HG03575 (cell line): ENCODE data around the gene SP6.

Source experiments
- ATAC-seq: cut with Tn5 transposase; IDR thresholded peaks from one replicate; pipeline ENCODE4 v1.9.1; 2021; ENCODE audit not compliant: unreplicated experiment, insufficient number of reproducible peaks, low FRiP score; ENCODE audit errors: extremely low read depth

The SP6 gene

GRCh38 chr17:47816947-47817346 lies 34.0 kb downstream of the SP6 start:
- ATAC-seq, result no peak

- no peak for ATAC-seq
Measured at GRCh38 chr17:47816111-47816735, 34.7 kb downstream of the SP6 start.

GRCh38 chr17:47815106-47815918 lies 35.7 kb downstream of the SP6 start:
- ATAC-seq, result no peak

- no peak for ATAC-seq
Measured at GRCh38 chr17:47813512-47814031, 37.4 kb downstream of the SP6 start.

GRCh38 chr17:47813077-47813476 lies 37.9 kb downstream of the SP6 start:
- no peak for ATAC-seq

GRCh38 chr17:47812146-47812920 lies 38.6 kb downstream of the SP6 start:
- no peak for ATAC-seq

- ATAC-seq, result no peak
Measured at GRCh38 chr17:47811709-47812108, 39.3 kb downstream of the SP6 start.

GRCh38 chr17:47810901-47811635 lies 39.9 kb downstream of the SP6 start:
- no peak for ATAC-seq

- ATAC-seq, result no peak
Measured at GRCh38 chr17:47810200-47810821, 40.7 kb downstream of the SP6 start.

- no peak for ATAC-seq
Measured at GRCh38 chr17:47808830-47809480, 42.0 kb downstream of the SP6 start.

GRCh38 chr17:47808036-47808829 lies 42.7 kb downstream of the SP6 start:
- no peak for ATAC-seq

- no peak for ATAC-seq
Measured at GRCh38 chr17:47807421-47807820, 43.5 kb downstream of the SP6 start.

GRCh38 chr17:47806913-47807255 lies 44.1 kb downstream of the SP6 start:
- no peak for ATAC-seq

- ATAC-seq, result no peak
Measured at GRCh38 chr17:47806026-47806912, 44.7 kb downstream of the SP6 start.

- ATAC-seq, result no peak
Measured at GRCh38 chr17:47804461-47804860, 46.5 kb downstream of the SP6 start.

GRCh38 chr17:47803751-47804150 lies 47.2 kb downstream of the SP6 start:
- no peak for ATAC-seq

- ATAC-seq, result no peak
Measured at GRCh38 chr17:47803201-47803600, 47.8 kb downstream of the SP6 start.
